ENCODE results near the gene TNFAIP8.

The TNFAIP8 gene

DNA sequence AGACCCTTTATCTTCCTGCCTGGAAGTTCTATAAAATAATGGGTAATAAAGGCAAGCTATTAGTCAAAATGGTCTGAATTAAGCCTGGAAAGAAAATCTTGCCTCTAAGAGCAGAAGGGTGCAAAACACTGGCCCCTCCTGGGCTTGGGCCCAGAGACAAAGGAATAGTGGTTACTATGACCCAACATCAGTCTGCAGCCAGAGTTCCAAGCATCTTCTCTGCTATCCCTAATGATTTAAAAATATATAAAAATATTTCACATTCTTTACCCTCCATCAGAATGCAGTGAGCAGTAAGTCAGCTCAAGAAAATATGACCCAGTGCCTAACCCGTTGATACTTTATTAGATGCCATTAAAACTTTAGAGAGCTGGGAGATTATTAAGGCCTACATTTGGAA lies 14.7 kb downstream of the TNFAIP8 start:
- no peak for DNase-seq (ENCODE audit: low read depth)

- DNase-seq (ENCODE audit: low read depth): no peak
Observed at GRCh38 chr5:119371146-119371545, 15.3 kb downstream of the TNFAIP8 start.

DNA sequence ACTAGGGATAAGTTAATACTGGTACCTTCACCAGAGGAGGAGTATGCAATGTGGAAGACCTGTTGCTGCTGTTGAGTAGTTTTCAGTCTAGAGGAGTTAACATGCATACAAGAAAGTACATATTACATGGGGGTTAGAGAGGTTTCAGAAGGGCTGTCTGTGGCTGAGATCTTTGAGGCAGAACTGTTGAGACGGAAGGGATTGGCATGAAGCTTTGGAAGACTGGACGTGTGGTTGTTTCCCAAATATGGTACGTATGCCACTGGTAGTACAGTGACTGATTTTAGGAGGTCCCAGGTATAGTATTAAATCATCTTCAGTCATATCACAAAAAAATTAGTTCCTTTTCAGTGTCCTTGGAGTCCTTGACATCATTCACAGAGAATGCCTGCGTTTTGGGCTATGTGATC lies 17.6 kb downstream of the TNFAIP8 start:
- no peak for DNase-seq (ENCODE audit: low read depth)

GRCh38 chr5:119374901-119375300 lies 19.1 kb downstream of the TNFAIP8 start:
- no peak for DNase-seq (ENCODE audit: low read depth)

DNA sequence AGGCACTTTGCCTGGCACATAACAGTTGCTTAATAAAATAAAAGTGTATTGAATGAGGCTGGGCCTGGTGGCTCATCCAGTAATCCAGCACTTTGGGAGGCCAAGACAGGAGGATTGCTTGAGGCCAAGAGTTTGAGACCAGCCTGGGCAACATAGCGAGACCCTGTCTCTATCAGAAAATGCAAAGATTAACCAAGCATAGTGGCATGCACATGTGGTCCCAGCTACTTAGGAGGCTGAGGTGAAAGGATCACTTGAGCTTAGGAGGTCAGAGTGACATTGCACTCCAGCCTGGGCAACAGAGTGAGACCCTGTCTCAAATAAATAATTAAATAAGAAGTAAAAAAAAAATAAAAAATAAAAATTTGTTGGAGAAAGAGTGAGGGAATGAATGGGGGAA lies 21.2 kb downstream of the TNFAIP8 start:
- DNase-seq (ENCODE audit: low read depth): no peak

DNA sequence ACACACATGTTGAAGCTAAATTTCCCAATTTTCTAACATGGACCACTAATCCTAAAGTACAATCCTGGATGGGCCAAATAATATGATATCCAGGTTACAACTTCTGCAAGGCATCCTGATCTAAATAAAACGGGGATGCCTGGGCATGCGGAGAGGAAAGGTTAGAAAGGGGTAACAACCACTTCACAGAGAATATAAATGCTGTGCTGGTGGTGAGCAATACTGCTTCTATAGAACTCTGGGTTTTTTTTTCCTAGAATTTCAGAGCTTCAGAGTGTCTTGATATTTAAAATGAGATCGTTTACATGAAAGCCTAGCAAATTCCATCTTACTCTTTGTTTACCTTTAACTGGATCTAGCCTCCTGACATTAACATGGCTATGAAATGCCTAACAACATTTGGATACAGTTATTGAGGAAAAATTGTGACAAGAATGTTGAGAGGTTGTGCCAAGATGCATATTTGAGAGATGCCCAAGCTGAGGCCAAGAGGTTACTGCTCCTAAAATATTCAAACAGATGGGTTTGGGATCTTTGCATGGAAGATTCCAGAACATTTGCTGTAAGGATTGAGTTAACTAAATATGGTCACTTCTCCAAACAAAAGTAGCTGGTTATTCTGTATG lies 22.4 kb downstream of the TNFAIP8 start:
- DNase-seq (ENCODE audit: low read depth): no peak

- no peak for DNase-seq (ENCODE audit: low read depth)
Observed at GRCh38 chr5:119379096-119379495, 23.3 kb downstream of the TNFAIP8 start.

GRCh38 chr5:119379942-119380547 lies 24.2 kb downstream of the TNFAIP8 start:
- DNase-seq (ENCODE audit: low read depth): no peak

DNA sequence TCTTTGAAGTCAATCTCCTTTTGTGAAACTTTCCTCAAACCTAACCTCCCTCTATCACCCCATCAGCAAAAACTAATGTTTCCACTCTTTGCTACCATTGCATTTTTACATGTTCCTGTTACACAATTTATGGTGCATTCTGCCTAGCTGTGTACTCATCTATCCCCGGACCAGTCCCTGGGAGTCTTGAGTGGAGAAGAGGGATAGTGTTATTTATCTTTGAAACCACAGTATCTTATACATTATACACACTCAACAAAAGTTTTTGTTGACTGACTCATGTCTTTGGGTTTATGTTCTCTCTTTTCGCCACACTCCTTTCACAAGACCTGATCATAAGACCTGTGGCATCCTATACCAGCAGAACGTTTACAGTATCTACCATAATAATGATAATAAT lies 26.4 kb downstream of the TNFAIP8 start:
- no peak for DNase-seq (ENCODE audit: low read depth)

DNA sequence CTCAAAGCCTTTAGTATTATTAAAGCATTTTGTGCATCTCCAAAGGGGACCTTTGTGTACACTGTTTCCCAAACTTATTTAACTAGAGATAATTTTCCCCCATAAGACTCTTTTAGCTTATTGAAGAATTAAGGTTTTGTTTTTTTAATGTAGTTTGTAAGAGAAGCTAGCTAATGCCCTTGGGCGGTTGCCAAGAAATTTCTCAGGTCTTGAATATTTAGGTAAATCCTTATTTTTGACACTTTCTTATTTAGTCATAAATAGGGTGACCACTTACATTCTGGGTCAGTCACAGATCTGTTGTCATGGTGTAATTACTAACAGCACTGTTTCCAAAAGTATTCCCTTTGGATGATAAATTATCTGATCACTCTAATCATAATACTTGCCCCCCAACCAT lies 27.2 kb downstream of the TNFAIP8 start:
- DNase-seq (ENCODE audit: low read depth): no peak

- no peak for DNase-seq (ENCODE audit: low read depth)
Observed at GRCh38 chr5:119385136-119385535, 29.3 kb downstream of the TNFAIP8 start.

GRCh38 chr5:119385536-119386128 lies 29.8 kb downstream of the TNFAIP8 start:
- DNase-seq (ENCODE audit: low read depth): no peak

DNA sequence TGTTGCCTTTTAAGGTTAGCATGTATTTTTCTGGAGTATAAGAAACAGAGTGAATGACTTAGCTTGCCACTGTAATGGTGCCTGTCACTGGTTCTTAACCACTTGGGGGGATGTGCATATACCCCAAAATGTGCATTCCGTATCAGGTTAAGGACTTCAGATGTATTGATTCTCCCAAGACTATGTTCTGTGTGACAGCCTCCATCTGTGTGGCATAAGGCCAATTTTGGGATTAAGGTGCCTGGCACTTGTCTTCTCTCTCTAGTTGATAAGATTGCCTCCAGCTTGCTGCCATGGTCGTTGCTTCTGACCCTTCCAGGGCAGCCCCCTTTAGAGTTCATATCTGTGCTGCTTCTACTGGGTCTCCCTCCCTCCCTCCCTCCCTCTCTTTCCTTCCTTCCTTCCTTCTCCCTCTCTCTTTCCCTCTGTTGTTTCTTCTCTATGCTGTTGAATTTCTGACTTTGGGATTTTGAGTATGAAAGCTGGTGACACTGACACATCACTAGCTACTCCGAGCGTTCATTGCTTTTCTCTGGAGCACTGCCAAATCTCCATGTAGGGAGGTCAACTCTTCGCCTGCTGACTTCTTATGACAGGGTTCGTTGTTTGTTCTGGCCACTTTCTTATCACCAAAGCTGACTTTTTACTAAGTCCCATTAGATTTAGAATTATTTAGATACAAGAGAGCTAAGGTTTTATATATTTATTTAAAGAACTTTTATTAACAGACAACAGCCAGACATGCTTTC lies 31.0 kb downstream of the TNFAIP8 start:
- no peak for DNase-seq (ENCODE audit: low read depth)

DNA sequence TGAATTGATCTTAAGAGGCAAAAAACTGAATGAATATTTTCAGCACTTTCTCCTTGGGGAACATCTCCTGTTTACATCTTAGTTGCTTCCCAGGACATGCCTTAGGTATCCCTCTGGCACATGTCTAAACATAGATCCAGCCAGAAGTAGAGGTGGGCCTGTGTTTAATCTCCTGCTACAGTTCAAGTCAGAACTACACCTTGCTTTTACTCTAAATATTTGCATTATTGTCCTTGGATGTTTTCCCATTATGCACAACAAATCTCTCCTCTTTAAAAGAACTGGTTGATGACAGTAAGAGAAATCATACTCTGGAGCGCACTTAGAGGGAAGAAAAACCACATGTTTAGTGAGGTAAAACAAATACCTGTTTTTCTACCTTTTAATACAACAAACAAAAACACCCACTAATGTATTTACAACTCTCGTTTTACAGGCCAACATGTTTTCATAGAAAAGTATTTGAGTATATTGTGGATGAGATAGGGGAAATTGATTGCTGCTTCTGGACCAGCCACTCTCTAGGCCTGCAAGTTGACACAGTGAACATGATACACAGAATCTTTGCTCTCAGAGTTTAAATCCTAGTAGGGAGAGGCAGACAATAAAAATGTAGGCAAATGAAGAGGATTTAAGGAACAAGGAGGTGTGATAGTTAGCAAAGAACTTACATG lies 32.3 kb downstream of the TNFAIP8 start:
- DNase-seq (ENCODE audit: low read depth): no peak

DNA sequence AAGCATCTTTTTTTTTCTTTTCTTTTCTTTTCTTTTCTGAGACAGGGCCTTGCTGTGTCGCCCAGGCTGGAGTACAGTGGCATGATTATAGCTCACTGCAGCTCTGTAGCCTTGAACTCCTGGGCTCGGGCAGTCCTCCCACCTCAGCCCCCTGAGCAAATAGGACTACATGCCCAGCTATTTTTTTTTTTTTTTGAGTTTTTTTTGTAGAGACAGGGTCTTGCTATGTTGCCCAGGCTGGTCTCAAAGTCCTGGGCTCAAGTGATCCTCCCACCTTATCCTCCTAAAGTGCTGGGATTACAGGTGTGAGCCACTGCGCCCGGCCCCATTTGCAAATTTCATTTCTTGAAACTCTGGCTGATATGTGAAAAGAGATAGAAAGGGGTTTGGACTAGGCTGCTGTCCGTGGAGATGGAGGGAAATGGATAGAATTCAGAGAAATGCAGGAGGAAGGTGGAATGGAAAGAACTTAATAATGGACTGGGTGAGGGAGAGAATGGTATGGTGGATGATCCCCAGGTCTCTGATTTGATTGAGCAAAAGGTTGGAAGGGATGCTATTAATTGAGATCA lies 32.9 kb downstream of the TNFAIP8 start:
- DNase-seq (ENCODE audit: low read depth): no peak

DNA sequence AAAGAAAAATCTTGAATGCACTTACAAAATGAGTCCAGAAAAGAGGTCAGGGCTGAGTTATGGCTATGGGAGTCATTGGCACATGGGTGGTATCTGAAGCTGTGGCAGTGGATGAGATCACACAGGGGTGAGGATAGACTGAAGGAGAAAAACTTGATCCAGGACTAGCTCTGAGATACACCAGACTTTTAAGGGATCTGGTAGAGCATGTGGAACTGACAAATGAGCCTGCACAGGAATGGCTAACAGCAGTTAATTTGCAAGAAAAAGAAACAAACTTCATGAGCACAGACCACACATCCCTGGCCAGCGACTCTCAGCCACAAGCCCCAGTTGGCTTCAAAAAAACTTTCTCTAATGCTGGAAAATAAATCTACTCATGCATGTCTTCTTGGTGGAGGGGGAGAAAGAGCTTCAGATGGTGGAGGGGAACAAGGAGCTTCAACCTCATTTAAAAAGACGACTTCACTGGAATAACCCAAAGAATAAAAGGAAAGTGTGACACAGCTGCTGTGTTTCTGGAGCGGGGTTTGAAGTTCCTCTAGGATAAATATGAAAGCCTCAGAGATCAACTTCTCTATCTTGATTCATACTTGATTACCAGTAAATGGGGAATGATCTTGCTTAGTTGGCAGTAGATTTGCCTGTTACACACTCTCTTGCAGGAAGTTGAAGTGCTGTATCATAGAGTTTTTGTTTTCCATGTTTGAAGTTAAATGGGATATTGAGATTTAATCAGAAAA lies 33.6 kb downstream of the TNFAIP8 start:
- no peak for DNase-seq (ENCODE audit: low read depth)

DNA sequence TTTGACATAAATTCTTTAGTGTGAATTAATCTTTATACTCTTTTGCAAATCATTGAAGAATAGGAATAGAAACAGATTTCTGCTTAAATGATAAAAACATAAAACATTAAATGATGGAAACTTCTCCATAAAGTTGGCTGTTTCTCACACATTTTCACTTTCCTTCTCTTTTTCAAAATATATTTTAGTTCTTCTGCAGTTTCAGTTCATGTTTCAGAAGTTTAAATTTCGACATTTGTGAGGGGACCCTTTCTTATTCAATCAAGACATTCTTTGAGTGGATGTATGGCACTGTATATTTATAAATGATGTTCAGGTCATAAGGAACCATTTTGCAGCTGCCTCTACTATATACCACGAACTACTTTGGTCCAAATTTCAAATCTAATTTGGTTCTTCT lies 34.6 kb downstream of the TNFAIP8 start:
- DNase-seq (ENCODE audit: low read depth): no peak

- DNase-seq (ENCODE audit: low read depth): no peak
Observed at GRCh38 chr5:119393201-119393691, 37.4 kb downstream of the TNFAIP8 start.

DNA sequence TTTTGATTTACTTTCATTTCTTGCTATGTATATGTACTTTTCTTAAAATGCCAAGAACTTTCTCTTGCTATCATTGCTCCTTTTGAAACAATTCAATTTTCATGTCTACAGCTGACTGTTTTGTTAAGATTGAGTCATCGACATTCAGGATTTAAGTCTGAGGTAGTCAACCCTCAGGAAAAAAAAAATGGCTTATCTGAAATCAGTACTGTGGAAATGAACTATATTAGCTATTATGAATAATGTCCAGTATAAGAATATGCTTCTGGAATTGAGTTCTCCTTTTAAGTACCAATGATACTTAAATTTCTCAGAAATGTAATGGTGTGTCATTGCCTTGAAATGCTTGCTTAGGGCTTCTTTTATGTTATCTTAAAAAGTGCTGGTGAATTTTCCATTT lies 37.9 kb downstream of the TNFAIP8 start:
- no peak for DNase-seq (ENCODE audit: low read depth)

- DNase-seq (ENCODE audit: low read depth): no peak
Observed at GRCh38 chr5:119395080-119395836, 39.4 kb downstream of the TNFAIP8 start.
